Lower lobe of right lung (tissue), 2 donors: Measurements from ENCODE around the gene CORO7. TPM values are rescaled to one million over a fixed set of nuclear protein-coding genes. Genes with fewer than 3 reads are reported as not detected.
"Not testable (repeated sequence)": the region's sequence is repeated elsewhere in the genome, so short reads cannot be mapped to it uniquely, and the experiment has no call there.

Experiments
- ATAC-seq, 2 donors: fragments of 200-7000 bp; cut with Tn5 transposase; one replicate each; pipeline ENCODE4 v1.9.1; 2020 to 2022; ENCODE audit warnings: mild to moderate bottlenecking in 2 of 2, moderate library complexity in 2 of 2
- DNase-seq: peaks from one replicate; pipeline ENCODE4 v3.0.0-alpha.2; 2020
- H3K27ac ChIP-seq: fragments of 200-600 bp; one replicate; pipeline ENCODE4 v1.8.0; 2022
- H3K27me3 ChIP-seq: fragments of 200-600 bp; one replicate; pipeline ENCODE4 v1.8.0; 2022; ENCODE audit warnings: low read depth
- H3K36me3 ChIP-seq: fragments of 200-600 bp; one replicate; pipeline ENCODE4 v1.8.0; 2022; ENCODE audit warnings: mild to moderate bottlenecking
- H3K4me1 ChIP-seq: fragments of 200-600 bp; one replicate; pipeline ENCODE4 v1.8.0; 2022
- H3K4me3 ChIP-seq: fragments of 200-600 bp; one replicate; pipeline ENCODE4 v1.8.0; 2022; ENCODE audit warnings: mild to moderate bottlenecking
- H3K9me3 ChIP-seq: fragments of 200-600 bp; one replicate; pipeline ENCODE4 v1.8.0; 2022
- intact Hi-C: fragments of 100-400 bp; cut with DNase I; formaldehyde crosslinking; loops from one replicate; pipeline ENCODE4 v1.11.0; 2022
- total RNA-seq: library from RNA; stranded (reverse); fragmentation: NEBNext Ultra II Directional; extraction: Animal tissue kit (Norgen Biotek cat#: 25700); gene quantifications from one replicate; pipeline ENCODE4 v1.2.1, GENCODE V29; 2021
- TF ChIP-seq, protein P1 (sequence below): fragments of 200-600 bp; IDR thresholded peaks from one replicate; pipeline ENCODE4 v1.8.0; 2022; ENCODE audit warnings: antibody characterized with exemption, mild to moderate bottlenecking
- donor health status: DM: no; HTN: yes; CAD: no; lungs with severe emphysema.

CORO7 gene
- total RNA-seq, 1 donor from 2014 or later = 58.5 TPM

- H3K27me3 ChIP-seq = no peaks in the 10 kb centered on the region
- no peaks in the 10 kb centered on the region for H3K36me3 ChIP-seq
- DNase-seq = peak; percentile 74
- H3K4me1 ChIP-seq = peaks cover 72% of the 10 kb centered on the region
- H3K4me3 ChIP-seq = no peak overlapping the region
- H3K9me3 ChIP-seq = no peaks in the 10 kb centered on the region
- ATAC-seq = peak; percentile 28 to 30
- intact Hi-C loops = no loop called here
- H3K27ac ChIP-seq = peak overlapping the region; percentile 74
- TF ChIP-seq, protein P1, sequence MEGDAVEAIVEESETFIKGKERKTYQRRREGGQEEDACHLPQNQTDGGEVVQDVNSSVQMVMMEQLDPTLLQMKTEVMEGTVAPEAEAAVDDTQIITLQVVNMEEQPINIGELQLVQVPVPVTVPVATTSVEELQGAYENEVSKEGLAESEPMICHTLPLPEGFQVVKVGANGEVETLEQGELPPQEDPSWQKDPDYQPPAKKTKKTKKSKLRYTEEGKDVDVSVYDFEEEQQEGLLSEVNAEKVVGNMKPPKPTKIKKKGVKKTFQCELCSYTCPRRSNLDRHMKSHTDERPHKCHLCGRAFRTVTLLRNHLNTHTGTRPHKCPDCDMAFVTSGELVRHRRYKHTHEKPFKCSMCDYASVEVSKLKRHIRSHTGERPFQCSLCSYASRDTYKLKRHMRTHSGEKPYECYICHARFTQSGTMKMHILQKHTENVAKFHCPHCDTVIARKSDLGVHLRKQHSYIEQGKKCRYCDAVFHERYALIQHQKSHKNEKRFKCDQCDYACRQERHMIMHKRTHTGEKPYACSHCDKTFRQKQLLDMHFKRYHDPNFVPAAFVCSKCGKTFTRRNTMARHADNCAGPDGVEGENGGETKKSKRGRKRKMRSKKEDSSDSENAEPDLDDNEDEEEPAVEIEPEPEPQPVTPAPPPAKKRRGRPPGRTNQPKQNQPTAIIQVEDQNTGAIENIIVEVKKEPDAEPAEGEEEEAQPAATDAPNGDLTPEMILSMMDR = no peak
Measured at GRCh38 chr16:4347765-4348509, 68.5 kb downstream of the CORO7 start.

DNA sequence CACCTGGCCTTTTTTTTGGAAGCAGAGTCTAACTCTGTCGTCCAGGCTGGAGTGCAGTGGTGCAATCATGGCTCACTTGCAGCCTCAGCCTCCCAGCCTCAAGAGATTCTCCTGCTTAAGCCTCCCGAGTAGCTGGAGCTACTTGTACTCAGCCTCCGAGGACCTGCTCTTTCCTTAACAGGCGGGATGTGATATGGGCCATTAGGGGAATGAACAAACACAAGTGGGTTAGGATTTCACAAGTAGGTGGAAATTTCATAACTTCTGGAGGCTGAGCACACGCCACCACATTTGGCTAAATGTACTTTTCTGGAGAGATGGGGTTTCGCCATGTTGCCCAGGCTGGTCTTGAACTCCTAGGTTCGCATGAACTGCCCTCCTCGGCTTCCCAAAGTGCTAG lies 69.4 kb downstream of the CORO7 start:
- Histone ChIP-seq H3K27me3 (no peaks in the 10 kb centered on the region), H3K36me3 (no peaks in the 10 kb centered on the region), H3K4me1 (peaks cover 81% of the 10 kb centered on the region), H3K27ac (peak overlapping the region; percentile 74), H3K4me3 (no peak overlapping the region), H3K9me3 (no peaks in the 10 kb centered on the region)
- ATAC-seq (peak; percentile 31 to 42), DNase-seq (no peak)
- TF ChIP-seq, protein P1 = no peak
- intact Hi-C loops = no loop called here

GRCh38 chr16:4345836-4346781 lies 70.3 kb downstream of the CORO7 start:
- Histone ChIP-seq H3K27me3 (no peaks in the 10 kb centered on the region), H3K36me3 (peaks cover 3% of the 10 kb centered on the region), H3K9me3 (no peaks in the 10 kb centered on the region), H3K4me3 (no peak overlapping the region), H3K4me1 (peaks cover 83% of the 10 kb centered on the region), H3K27ac (peak overlapping the region; percentile 74)
- intact Hi-C loops = no loop called here
- DNase-seq = no peak
- peak; percentile 58 to 66 for ATAC-seq
- TF ChIP-seq, protein P1 = no peak

GRCh38 chr16:4344983-4345835 lies 71.2 kb downstream of the CORO7 start:
- no peak overlapping the region for H3K4me3 ChIP-seq
- H3K4me1 ChIP-seq = peaks cover 87% of the 10 kb centered on the region
- H3K27me3 ChIP-seq = no peaks in the 10 kb centered on the region
- intact Hi-C loops = no loop called here
- H3K9me3 ChIP-seq = no peaks in the 10 kb centered on the region
- TF ChIP-seq, protein P1 = no peak
- H3K27ac ChIP-seq = peak overlapping the region; percentile 50
- ATAC-seq (no peak), DNase-seq (no peak)
- peaks cover 12% of the 10 kb centered on the region for H3K36me3 ChIP-seq

DNA sequence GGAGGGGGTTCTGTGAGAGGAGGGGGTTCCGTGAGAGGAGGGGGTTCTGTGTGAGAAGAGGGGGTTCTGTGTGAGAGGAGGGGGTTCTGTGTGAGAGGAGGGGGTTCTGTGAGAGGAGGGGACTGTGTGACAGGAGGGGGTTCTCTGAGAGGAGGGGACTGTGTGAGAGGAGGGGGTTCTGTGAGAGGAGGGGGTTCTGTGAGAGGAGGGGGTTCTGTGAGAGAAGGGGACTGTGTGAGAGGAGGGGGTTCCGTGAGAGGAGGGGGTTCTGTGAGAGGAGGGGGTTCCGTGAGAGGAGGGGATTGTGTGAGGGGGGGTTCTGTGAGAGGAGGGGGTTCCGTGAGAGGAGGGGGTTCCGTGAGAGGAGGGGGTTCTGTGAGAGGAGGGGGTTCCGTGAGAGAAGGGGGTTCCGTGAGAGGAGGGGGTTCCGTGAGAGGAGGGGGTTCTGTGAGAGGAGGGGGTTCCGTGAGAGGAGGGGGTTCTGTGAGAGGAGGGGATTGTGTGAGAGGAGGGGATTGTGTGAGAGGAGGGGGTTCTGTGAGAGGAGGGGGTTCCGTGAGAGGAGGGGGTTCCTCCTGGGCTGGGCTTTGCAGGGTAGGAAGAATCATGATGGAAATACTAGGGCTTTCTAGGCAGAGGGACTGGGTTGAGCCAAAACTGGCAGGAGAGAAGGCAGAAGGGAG lies 72.0 kb downstream of the CORO7 start:
- peaks cover 20% of the 10 kb centered on the region for H3K36me3 ChIP-seq

More for the DNA sequence above, 72.0 kb downstream of the CORO7 start:
- ATAC-seq, H3K27me3 ChIP-seq, H3K9me3 ChIP-seq, H3K4me3 ChIP-seq, DNase-seq, H3K27ac ChIP-seq, intact Hi-C loops: not testable (repeated sequence)
- H3K4me1 ChIP-seq = peaks cover 87% of the 10 kb centered on the region
